OCI-LY1 (cell line): ENCODE data around the gene CEP85L.
"Not testable (repeated sequence)": the region's sequence is repeated elsewhere in the genome, so short reads cannot be mapped to it uniquely, and the experiment has no call there.

Experiments
- H2AFZ ChIP-seq: fragments of 200-600 bp; sonication (generic), shearing (Covaris generic); 2 replicates; pipeline ENCODE4 v1.6.0; 2014; ENCODE audit warnings: antibody characterized with exemption, mild to moderate bottlenecking, low read length
- H3F3A ChIP-seq: fragments of 200-600 bp; sonication (generic), shearing (Covaris generic); 2 replicates; pipeline ENCODE4 v1.6.0; 2014; ENCODE audit warnings: mild to moderate bottlenecking, antibody characterized with exemption, low read length, moderate library complexity; ENCODE audit not compliant: insufficient read depth
- H3K27ac ChIP-seq: fragments of 200-600 bp; sonication (generic); 2 replicates; pipeline ENCODE4 v1.5.1; 2014; ENCODE audit warnings: low read length, mixed run types, mild to moderate bottlenecking, low read depth; ENCODE audit not compliant: poor library complexity, severe bottlenecking
- H3K27me3 ChIP-seq: fragments of 200-600 bp; sonication (generic); 2 replicates; pipeline ENCODE4 v1.6.0; 2014; ENCODE audit warnings: antibody characterized with exemption, mild to moderate bottlenecking, low read length, moderate library complexity; ENCODE audit not compliant: insufficient read depth
- H3K36me3 ChIP-seq: fragments of 200-600 bp; sonication (generic); 2 replicates; pipeline ENCODE4 v1.6.1; 2014; ENCODE audit warnings: mild to moderate bottlenecking, antibody characterized with exemption, low read length, moderate library complexity, mixed read lengths; ENCODE audit not compliant: insufficient read depth
- H3K4me1 ChIP-seq: fragments of 200-600 bp; sonication (generic); 2 replicates; pipeline ENCODE4 v1.5.1; 2014; ENCODE audit warnings: mild to moderate bottlenecking, low read length, moderate library complexity; ENCODE audit not compliant: insufficient read depth, severe bottlenecking
- H3K4me2 ChIP-seq: fragments of 200-600 bp; sonication (generic), shearing (Covaris generic); 2 replicates; pipeline ENCODE4 v1.6.1; 2014; ENCODE audit warnings: low read length
- H3K4me3 ChIP-seq: fragments of 200-600 bp; sonication (generic); 2 replicates; pipeline ENCODE4 v1.5.1; 2014; ENCODE audit warnings: low read length, low read depth, mild to moderate bottlenecking, mixed read lengths; ENCODE audit not compliant: poor library complexity, severe bottlenecking
- H3K79me2 ChIP-seq: fragments of 200-600 bp; shearing (Covaris generic); 2 replicates; pipeline ENCODE4 v1.6.1; 2016; ENCODE audit warnings: mixed run types, low read length, mixed read lengths; ENCODE audit not compliant: insufficient read depth
- H3K9ac ChIP-seq: fragments of 200-600 bp; sonication (generic), shearing (Covaris generic); 2 replicates; pipeline ENCODE4 v1.6.1; 2014; ENCODE audit warnings: mild to moderate bottlenecking, low read length, mixed read lengths
- H3K9me2 ChIP-seq: fragments of 200-600 bp; sonication (generic), shearing (Covaris generic); 2 replicates; pipeline ENCODE4 v1.6.1; 2014; ENCODE audit warnings: low read depth, mild to moderate bottlenecking, low read length, mixed read lengths
- H3K9me3 ChIP-seq: fragments of 200-600 bp; shearing (Covaris generic); 2 replicates; pipeline ENCODE4 v1.6.1; 2014; ENCODE audit warnings: low read length, mixed read lengths
- H4K20me1 ChIP-seq: fragments of 200-600 bp; sonication (generic), shearing (Covaris generic); 2 replicates; pipeline ENCODE4 v1.6.0; 2016; ENCODE audit warnings: mild to moderate bottlenecking, low read length; ENCODE audit not compliant: insufficient read depth
- EZH2 ChIP-seq: fragments of 200-600 bp; sonication (generic), shearing (Covaris generic); IDR thresholded peaks from 2 replicates; pipeline ENCODE4 v1.8.0; 2017; ENCODE audit warnings: borderline replicate concordance, mixed run types, mild to moderate bottlenecking, antibody characterized with exemption, low read length, moderate library complexity, mixed read lengths
- TF ChIP-seq, protein P1 (sequence below): fragments of 200-600 bp; sonication (generic), shearing (Covaris generic); IDR thresholded peaks from 2 replicates; pipeline ENCODE4 v1.5.1; 2017; ENCODE audit warnings: mild to moderate bottlenecking, antibody characterized with exemption, low read length, moderate library complexity, mixed read lengths

CEP85L gene

DNA sequence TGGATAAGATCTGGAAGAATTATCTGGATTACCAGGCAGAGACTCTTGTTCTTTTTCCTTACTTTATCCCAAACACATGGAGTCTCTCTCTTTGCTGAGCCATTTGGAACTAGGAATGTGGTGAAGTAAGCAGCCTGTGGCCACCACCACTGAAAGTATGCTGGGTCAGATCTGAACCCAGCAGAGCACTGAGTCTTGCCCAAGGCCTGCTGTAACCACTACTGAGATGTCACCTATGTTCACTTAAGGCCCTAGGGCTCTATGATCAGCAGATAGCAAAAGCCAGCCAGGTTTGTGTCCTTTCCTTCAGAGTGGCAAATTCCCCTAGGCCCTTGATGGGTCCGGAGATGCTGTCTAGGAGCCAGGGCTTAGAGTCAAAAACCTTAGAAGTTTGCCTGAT, 206.6 kb downstream of the CEP85L start:
- TF ChIP-seq EZH2: no peak
- TF ChIP-seq, protein P1, sequence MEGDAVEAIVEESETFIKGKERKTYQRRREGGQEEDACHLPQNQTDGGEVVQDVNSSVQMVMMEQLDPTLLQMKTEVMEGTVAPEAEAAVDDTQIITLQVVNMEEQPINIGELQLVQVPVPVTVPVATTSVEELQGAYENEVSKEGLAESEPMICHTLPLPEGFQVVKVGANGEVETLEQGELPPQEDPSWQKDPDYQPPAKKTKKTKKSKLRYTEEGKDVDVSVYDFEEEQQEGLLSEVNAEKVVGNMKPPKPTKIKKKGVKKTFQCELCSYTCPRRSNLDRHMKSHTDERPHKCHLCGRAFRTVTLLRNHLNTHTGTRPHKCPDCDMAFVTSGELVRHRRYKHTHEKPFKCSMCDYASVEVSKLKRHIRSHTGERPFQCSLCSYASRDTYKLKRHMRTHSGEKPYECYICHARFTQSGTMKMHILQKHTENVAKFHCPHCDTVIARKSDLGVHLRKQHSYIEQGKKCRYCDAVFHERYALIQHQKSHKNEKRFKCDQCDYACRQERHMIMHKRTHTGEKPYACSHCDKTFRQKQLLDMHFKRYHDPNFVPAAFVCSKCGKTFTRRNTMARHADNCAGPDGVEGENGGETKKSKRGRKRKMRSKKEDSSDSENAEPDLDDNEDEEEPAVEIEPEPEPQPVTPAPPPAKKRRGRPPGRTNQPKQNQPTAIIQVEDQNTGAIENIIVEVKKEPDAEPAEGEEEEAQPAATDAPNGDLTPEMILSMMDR: no peak
- Histone ChIP-seq H2AFZ (no peak overlapping the region), H3K4me1 (no peaks in the 10 kb centered on the region), H3K79me2 (no peaks in the 10 kb centered on the region), H3K9me3 (no peaks in the 10 kb centered on the region), H4K20me1 (no peaks in the 10 kb centered on the region), H3K9ac (no peak overlapping the region), H3K36me3 (no peaks in the 10 kb centered on the region), H3K4me2 (no peak overlapping the region), H3K27me3 (no peaks in the 10 kb centered on the region), H3F3A (no peaks in the 10 kb centered on the region), H3K9me2 (no peaks in the 10 kb centered on the region), H3K4me3 (no peak overlapping the region), H3K27ac (no peak overlapping the region)

DNA sequence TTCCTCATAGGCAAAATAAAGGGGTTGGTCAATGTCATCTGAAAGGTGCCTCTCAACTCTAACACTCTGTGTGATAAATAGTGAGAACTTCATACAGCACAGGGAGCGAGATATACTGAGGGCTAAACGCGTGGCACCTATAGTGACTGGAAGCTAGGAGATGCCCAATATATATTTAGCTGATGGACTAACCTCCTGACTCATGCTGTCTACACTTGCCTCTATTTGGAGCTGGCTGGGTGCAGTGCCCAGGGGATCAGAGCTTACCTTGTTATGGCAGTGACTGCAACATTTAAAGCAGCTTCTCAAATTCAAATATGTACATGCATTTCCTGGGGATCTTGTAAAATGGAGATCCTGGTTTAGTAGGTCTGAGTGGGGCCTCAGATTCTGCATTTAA, 214.9 kb downstream of the CEP85L start:
- Histone ChIP-seq H2AFZ (no peak overlapping the region), H3K27me3 (no peaks in the 10 kb centered on the region), H3K4me3 (no peak overlapping the region), H3K4me1 (no peaks in the 10 kb centered on the region), H3K4me2 (no peak overlapping the region), H3F3A (no peaks in the 10 kb centered on the region), H3K36me3 (no peaks in the 10 kb centered on the region), H3K9ac (no peak overlapping the region), H3K9me2 (no peaks in the 10 kb centered on the region), H3K27ac (no peak overlapping the region), H3K9me3 (no peaks in the 10 kb centered on the region), H3K79me2 (no peaks in the 10 kb centered on the region), H4K20me1 (no peaks in the 10 kb centered on the region)
- no peak for TF ChIP-seq EZH2
- TF ChIP-seq, protein P1: no peak

DNA sequence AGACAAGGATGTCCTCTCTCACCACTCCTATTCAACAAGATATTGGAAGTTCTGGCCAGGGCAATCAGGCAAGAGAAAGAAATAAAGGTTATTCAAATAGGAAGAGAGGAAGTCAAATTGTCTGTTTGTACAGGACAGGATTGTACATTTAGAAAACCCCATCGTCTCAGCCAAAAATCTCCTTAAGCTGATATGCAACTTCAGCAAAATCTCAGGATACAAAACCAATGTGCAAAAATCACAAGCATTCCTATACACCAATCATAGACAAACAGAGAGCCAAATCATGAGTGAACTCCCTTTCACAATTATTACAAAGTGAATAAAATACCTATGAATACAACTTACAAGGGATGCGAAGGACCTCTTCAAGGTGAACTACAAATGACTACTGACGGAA, 217.2 kb downstream of the CEP85L start:
- not testable (repeated sequence) for H3K4me2 ChIP-seq, H3K79me2 ChIP-seq, H3K4me1 ChIP-seq, H3K9me2 ChIP-seq, H3K4me3 ChIP-seq, H2AFZ ChIP-seq, H3K9ac ChIP-seq, H3K27me3 ChIP-seq, H3K9me3 ChIP-seq, H3K36me3 ChIP-seq, H3K27ac ChIP-seq, H3F3A ChIP-seq, H4K20me1 ChIP-seq

DNA sequence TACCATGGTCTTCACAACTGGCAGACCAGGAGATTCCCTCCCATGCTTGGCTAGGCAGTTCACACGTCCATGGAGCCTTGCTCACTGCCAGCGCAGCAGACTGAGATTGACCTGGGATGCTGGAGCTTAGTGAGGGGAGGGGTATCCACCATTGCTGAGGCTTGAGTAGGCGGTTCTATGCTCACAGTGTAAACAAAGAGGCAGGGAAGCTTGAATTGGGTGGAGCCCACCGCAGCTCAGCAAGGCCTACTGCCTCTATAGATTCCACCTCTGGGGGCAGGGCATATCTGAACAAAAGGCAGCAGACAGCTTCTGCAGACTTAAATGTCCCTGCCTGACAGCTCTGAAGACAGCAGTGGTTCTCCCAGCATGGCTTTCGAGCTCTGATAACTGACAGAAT, 230.1 kb downstream of the CEP85L start:
- H2AFZ ChIP-seq, H3K4me2 ChIP-seq, H3K27ac ChIP-seq, H3K9me2 ChIP-seq, H3K27me3 ChIP-seq, H4K20me1 ChIP-seq, H3K4me1 ChIP-seq, H3K4me3 ChIP-seq, H3K9me3 ChIP-seq, H3K79me2 ChIP-seq, H3K36me3 ChIP-seq, H3F3A ChIP-seq, H3K9ac ChIP-seq: not testable (repeated sequence)
